Ascending aorta (tissue), 2 donors: Measurements from ENCODE around the gene SCLY. TPM values are rescaled to one million over a fixed set of nuclear protein-coding genes. Genes with fewer than 3 reads are reported as not detected.
A peak's percentile ranks its signal among the peaks of the same experiment; 100 is the strongest.

Experiments
- DNase-seq, 2 donors: peaks; one replicate each; pipeline ENCODE4 v3.0.0-alpha.2; 2019; ENCODE audit warnings: low spot score in 2 of 2
- H3K27ac ChIP-seq, 2 donors: fragments of 200-600 bp; sonication (generic); one replicate each; pipeline ENCODE4 v1.5.1; 2016 to 2017; ENCODE audit warnings: mild to moderate bottlenecking in 1 of 2
- H3K27me3 ChIP-seq: fragments of 200-600 bp; sonication (generic); one replicate; pipeline ENCODE4 v1.5.1; 2017
- H3K36me3 ChIP-seq, 2 donors: fragments of 200-600 bp; sonication (generic); one replicate each; pipeline ENCODE4 v1.5.1; 2016
- H3K4me1 ChIP-seq, 2 donors: fragments of 200-600 bp; sonication (generic); one replicate each; pipeline ENCODE4 v1.5.1; 2016 to 2017; ENCODE audit warnings: mild to moderate bottlenecking in 1 of 2
- H3K4me3 ChIP-seq, 2 donors: fragments of 200-600 bp; sonication (generic); one replicate each; pipeline ENCODE4 v1.5.1; 2016 to 2017; ENCODE audit warnings: mild to moderate bottlenecking in 1 of 2
- H3K9me3 ChIP-seq, 2 donors: fragments of 200-600 bp; sonication (generic); one replicate each; pipeline ENCODE4 v1.5.1; 2016
- CTCF ChIP-seq, 3 experiments: fragments of 200-600 bp in 2 of 3; fragments of 450-650 bp in 1 of 3; sonication (generic) in 2 of 3; IDR thresholded peaks; one replicate each; pipeline ENCODE4 v1.5.1; 2016 to 2019; ENCODE audit warnings: antibody characterized with exemption in 3 of 3, mild to moderate bottlenecking in 1 of 3, moderate library complexity in 1 of 3
- intact Hi-C: fragments of 100-400 bp; cut with DNase I; formaldehyde crosslinking; loops from one replicate; pipeline ENCODE4 v1.15.1; 2023
- total RNA-seq: library from RNA; depleted of rRNA; stranded (reverse); fragments of >200 nt; gene quantifications from one replicate; pipeline ENCODE4 v1.1.0, GENCODE V29; 2016

SCLY gene
- total RNA-seq, 1 donor from 2014 or later = 87.5 TPM

DNA sequence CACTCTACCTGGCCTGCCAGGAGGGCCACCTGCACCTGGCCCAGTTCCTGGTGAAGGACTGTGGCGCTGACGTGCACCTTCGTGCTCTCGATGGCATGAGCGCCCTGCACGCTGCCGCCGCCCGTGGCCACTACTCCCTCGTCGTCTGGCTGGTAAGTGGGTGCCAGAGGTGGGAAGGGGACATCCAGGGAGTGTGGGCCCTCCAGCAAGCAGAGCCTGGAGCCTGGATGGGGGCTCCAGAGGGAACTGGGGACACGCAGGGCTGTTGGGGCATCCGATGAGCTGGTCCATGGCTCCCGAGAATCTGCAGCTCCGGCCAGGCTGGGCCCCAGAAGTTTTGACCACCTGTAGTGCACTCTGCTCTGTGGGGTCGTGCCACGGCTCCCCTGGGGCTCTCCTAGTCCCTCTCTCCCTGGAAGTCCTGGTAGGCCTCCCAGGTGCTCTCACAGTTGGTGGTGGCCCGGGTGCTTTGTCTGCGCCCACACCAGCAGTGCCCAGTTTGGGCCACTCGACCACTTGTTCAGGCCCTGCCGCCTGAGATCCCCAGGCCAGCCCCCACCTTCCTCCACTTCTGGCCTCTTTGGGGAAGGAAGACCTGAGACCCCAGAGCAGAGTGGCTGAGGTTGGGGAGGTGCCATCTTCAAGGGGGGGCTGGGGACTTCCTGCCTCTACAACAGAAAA is 44.0 kb downstream of the SCLY start:
- no peaks in the 10 kb centered on the region for H3K36me3 ChIP-seq
- TF ChIP-seq CTCF (IDR thresholded peaks at IDR 0.05) = no peak
- no peak overlapping the region for H3K27ac ChIP-seq
- H3K27me3 ChIP-seq = no peaks in the 10 kb centered on the region
- H3K4me1 ChIP-seq = peaks cover 0 to 2% of the 10 kb centered on the region in 2 donors
- no peaks in the 10 kb centered on the region for H3K9me3 ChIP-seq
- intact Hi-C loops = no loop called here
- no peak overlapping the region for H3K4me3 ChIP-seq
- peak in 1 of 2 donors; percentile 57 for DNase-seq

DNA sequence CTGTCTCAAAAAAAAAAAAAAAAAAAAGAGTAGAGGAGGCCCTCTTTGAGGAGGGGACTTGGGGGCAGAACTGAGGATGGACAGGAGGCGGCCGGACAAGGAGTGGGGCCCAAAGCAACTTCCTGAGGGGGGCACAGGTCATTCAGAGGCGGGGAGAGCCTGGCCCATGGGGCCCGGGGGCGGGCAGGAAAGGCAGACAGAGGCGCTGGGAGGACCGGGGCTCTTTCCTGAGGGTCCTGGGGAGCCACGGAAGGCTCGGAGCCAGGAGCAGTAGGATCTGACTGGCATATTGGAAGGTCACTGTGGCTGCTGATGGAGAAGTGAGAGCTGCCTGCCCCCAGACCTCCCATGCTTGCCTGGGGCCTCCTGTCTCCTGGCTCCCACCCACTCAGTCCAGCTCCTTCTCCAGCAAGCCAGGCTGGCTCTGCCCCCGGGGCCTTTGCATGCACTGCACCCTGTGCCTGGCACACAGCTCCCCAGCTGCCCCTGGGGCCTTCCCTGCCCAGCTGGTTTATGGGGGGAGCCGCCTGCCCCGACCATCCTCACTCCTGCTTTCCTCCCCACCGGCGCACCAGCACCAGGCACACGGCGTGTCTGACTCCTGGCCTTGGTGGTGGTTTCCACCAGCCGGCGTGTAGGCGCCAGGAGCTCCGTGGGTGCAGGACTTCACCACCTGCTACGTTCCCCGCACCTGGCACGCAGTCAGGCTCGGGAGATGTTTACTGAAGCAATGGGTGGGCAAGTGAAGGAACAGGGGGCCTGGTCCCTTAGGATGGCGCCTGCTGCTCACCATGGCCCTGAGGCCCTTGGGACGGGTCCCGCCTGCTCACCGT is 44.9 kb downstream of the SCLY start:
- Histone ChIP-seq H3K36me3 (no peaks in the 10 kb centered on the region), H3K4me3 (no peak overlapping the region), H3K27me3 (no peaks in the 10 kb centered on the region), H3K9me3 (no peaks in the 10 kb centered on the region), H3K27ac (no peak overlapping the region), H3K4me1 (peaks cover 0 to 2% of the 10 kb centered on the region in 2 donors)
- intact Hi-C loops = no loop called here
- no peak for TF ChIP-seq CTCF (IDR thresholded peaks at IDR 0.05)
- DNase-seq = peak in 1 of 2 donors; percentile 42

- H3K4me3 ChIP-seq = no peak overlapping the region
- H3K4me1 ChIP-seq = peaks cover 0 to 2% of the 10 kb centered on the region in 2 donors
- no peaks in the 10 kb centered on the region for H3K9me3 ChIP-seq
- DNase-seq = peak in 1 of 2 donors; percentile 39
- intact Hi-C loops = no loop called here
- no peak for TF ChIP-seq CTCF (IDR thresholded peaks at IDR 0.05)
- no peak overlapping the region for H3K27ac ChIP-seq
- no peaks in the 10 kb centered on the region for H3K36me3 ChIP-seq
- no peaks in the 10 kb centered on the region for H3K27me3 ChIP-seq
Observed at GRCh38 chr2:238106339-238106697, 45.5 kb downstream of the SCLY start.

- intact Hi-C loops = no loop called here
- Histone ChIP-seq H3K9me3 (peaks cover 0 to 1% of the 10 kb centered on the region in 2 donors), H3K4me1 (peaks cover 0 to 2% of the 10 kb centered on the region in 2 donors), H3K27me3 (no peaks in the 10 kb centered on the region), H3K4me3 (no peak overlapping the region), H3K36me3 (no peaks in the 10 kb centered on the region), H3K27ac (no peak overlapping the region)
- TF ChIP-seq CTCF (IDR thresholded peaks at IDR 0.05) = peak in 1 of 3 experiments; percentile 12
- peak in 1 of 2 donors; percentile 53 for DNase-seq
Observed at GRCh38 chr2:238106698-238107524, 46.1 kb downstream of the SCLY start.

DNA sequence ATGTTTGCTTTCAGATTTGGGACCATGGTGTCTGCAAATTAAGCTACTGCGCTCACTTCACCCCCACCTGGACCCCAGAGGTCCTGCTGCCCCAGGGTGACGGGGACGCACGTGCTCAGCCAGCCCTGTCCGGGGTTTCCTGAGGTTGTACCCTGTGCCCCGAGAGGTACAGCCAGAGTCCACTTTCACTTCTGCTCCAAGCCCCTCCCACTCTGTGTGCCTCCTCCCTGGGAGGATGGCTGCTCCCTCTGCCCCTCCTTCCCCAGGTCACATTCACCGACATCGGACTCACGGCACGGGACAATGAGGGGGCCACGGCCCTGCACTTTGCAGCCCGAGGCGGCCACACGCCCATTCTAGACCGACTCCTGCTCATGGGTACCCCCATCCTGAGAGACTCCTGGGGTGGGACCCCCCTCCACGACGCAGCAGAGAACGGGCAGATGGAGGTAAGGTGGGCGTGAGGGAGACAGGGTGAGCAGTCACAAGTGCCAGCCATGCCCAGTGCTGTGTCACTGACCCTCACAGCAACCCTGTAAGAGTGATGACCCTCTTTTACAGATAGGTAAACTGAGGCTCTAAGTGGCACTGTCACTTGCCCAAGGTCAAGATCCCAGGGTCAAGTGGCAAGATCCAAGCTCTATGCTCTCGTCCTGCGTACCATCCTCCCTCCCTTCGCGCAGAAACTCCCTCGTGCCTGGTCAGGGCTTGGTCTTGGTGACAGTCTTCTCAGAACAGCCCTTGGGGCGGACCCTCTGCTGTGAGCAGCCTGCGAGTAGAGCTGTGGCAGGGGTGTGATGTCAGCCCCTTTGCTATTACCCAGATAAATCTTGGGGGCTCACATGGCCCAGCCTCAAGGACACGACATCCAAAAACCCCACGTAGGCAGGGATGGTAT is 47.0 kb downstream of the SCLY start:
- no peak for TF ChIP-seq CTCF (IDR thresholded peaks at IDR 0.05)
- no peaks in the 10 kb centered on the region for H3K27me3 ChIP-seq
- no peaks in the 10 kb centered on the region for H3K36me3 ChIP-seq
- H3K4me1 ChIP-seq = peaks cover 0 to 2% of the 10 kb centered on the region in 2 donors
- peaks cover 0 to 9% of the 10 kb centered on the region in 2 donors for H3K9me3 ChIP-seq
- H3K4me3 ChIP-seq = no peak overlapping the region
- H3K27ac ChIP-seq = no peak overlapping the region
- DNase-seq = peak in 1 of 2 donors; percentile 58
- intact Hi-C loops = no loop called here
